Measurements from ENCODE around the gene CACNA1D.
"Not testable (repeated sequence)": the region's sequence is repeated elsewhere in the genome, so short reads cannot be mapped to it uniquely, and the experiment has no call there.

CACNA1D gene

DNA sequence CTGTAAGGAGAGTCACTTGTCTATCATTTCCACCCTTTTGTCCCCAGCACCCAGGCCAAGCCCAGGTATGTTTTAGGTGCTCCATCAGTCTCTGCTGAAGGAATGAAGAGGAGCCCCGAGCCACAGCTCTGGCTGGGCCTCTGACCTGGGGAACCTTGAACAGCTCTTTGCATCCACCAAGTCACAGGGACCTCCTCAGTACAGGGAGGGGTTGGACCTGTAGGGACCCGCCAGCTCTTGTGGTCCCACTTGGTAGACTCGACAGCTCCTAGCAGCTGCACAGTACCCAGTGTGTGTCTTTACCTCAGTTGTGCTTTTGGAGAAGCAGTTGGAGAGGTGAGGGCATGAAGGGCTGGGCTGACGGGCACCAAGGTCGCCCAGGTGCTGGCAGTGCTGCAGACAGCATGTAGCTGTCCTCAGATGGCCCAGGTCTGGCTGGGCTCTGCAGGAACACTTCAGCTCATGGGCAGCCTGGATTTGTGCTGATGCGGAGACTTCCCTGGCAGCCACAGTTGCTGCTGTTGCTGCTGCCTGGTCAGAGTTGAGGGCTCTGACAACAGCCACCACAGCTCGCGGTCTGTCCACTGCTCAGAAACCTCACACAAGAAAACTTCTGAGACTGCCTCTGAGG is 123.6 kb downstream of the CACNA1D start:
- DNase-seq, result no peak

DNA sequence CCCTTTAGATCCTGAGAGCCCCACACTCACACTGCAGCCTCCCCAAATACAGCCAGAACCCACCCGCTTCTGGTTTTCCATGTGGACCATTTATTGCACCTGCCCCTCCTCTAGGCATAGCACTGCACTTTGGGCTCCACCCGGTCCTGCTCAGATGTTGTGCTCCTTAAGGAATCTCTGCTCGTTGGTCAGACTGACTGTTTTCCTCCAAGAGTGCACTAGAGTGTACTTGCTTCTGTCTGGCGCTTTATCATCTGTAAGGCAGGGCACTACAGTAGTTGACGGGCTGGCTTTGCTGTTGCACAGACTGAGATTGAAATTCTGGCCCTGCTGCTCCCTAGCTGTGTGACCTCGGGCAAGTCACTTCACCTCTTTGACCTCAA is 124.1 kb downstream of the CACNA1D start:
- no peak for DNase-seq

DNA sequence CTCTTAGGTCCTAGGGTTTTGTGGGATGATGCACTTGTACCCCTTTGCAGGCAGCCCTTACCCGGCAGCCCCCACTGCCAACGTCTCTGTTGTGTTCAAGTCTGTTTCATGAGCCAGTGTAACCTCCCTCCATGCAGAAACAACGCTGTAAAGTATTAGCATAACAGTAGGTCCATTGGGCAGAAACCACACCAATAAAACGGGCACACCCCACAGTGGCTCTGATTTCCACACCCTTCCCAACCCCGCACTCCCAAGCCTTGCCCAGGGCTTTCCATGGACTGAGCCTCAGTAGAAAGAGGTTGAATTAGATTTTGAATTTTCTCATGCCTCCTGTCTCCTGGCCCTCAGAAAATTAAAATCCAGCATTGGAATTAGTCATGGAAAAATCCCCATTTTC is 124.5 kb downstream of the CACNA1D start:
- no peak for DNase-seq

DNA sequence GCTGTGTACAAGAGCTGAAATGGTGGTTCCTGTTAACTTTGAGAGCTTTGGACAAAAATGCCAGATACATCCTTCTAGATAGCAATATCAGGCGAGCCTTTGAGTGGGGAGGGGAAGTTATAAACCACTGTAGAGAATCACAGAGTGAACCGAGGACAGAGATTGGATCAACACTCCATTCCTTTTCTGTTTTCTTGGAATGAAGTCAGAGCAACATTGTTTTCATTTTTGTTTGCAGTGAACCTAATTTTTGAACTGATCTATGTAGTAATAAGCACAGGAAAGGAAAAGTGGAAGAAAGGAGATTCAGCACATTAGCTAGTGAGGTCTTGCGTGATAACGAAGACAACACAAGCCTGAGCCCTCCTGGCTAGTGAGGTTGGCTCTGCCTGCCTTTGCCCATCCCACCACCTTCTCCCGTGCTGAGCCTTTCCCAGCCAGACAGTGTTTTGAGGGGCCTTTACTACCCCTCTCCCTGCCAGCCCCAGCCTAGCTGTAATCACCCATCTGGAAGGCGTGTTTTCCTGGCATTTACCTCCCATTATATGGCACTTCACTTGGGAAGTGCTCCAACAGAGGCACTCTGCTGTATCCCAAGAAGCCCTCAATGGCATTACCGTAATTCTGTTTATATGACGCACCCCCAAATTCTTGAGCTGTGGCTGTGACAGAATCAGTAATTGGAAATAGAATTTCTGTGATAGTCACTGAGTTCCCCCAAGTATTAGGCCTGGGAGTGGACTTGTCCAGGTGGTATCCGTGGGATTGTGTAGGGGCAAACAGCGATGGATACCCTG is 129.8 kb downstream of the CACNA1D start:
- DNase-seq, result no peak

DNA sequence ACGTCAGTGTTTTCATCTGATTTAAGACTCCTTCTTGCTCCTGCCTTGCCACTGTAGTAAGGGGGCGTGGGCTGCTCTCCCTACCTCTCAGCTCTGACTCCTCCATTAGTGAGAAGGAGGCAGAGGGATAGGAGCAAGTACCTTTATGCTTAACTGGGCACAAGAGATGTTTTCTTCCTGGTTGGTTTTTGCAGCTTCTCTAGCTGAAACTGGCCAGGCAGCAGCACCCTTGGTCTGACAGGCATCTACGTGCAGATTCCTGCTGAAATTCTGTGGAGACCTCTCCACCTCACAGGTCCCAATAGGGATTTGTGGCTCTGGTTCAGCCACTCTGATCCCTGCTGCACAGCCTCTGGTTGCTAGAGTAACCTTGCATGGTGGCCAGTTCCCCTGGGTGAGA is 132.5 kb downstream of the CACNA1D start:
- DNase-seq, result no peak

DNA sequence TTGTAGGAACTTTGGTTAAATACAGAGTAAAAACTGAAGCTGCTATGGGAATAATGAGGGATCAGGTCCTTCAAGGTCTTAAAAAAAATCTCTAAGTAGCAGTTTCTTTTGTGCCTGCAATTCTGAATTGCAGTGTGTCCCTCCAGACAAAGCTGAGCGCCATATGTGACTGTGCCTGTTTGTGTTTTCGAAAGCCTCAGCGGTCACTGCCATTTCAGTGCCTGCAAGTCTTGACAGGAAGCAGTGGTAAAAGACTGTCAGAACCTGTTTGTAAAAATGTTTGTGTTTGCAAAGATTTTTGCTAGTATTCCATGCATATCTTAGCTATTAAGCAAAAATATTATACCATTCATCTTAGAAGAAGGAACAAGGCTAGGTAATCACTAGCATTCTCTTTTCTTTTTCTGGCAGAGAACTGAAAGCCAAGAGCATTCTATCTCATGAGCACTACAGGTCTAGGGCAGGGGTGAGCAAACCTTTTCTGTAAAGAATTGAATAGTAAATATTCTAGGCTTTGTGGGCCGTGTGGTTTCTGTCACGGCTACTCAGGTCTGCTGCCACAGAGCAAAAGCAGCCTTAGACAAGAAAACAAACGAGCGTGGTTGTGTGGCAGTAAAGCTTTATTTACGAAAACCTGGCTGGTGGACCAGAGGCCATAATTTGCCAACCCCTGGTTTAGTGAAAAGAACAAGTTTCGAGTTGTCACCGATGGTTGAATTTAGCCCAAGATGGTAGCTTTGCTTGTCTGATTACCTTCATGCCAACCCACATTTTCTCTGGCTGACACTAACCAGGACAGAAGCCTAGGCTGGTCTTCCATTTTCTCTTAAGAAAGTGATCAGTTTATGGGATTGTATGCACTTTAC is 134.4 kb downstream of the CACNA1D start:
- no peak for DNase-seq

DNA sequence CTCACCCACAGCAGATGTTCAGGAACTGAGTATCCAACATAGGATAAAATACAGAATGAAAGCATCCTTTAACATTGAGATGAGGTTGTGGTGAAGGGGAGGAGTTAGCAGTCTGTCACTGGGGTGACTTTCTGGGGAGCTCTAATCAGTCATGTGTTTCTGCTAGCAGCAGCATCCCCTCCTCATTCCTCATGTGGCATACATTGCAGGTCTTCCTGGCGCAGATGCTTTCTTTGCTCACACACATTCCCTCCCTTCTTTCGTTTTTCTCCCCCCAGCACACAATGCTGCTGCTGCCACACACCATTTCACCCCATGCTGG is 135.0 kb downstream of the CACNA1D start:
- DNase-seq, result no peak

DNA sequence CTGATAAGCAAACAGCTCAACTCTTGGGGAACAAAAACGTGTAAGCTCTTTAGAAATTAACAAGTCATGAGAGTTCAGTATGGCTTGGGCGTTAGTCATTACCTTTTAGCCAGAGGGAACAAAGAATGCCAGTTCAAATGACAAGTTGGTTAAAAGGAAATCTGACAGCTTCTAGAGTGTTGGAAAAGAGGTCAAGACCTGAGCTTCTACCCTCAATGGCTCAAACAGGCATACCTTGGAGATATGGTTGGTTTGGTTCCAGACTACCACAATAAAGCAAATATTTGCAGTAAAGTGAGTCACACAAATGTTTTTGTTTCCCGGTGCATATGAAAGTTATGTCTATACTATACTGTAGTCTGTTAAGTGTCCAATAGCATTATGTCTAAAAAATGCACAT is 136.1 kb downstream of the CACNA1D start:
- no peak for DNase-seq

DNA sequence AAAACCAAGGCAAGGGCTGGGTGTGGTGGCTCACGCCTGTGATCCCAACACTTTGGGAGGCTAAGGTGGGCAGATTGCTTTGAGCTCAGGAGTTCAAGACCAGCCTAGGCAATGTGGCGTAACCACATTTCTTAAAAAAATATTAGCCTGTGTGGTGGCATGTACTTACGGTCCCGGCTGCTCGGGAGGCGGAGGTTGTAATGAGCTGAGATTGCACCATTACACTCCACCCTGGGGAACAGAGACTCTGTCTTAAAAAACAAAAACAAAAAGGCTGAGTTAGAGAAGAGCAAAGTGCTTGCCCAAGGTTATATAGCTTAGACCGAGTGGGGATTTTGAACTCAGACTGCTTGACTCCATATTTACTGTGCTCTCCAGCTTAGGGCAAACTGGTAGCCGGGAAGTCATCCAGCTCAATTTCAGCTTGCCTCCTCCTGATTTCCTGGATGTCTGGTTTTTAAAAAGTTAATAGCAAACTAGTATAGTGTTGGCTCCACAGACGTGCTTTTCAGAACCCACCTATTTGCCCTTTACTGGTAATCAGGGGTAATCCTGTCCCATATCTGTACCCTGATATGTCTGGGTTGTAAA is 138.9 kb downstream of the CACNA1D start:
- no peak for DNase-seq

DNA sequence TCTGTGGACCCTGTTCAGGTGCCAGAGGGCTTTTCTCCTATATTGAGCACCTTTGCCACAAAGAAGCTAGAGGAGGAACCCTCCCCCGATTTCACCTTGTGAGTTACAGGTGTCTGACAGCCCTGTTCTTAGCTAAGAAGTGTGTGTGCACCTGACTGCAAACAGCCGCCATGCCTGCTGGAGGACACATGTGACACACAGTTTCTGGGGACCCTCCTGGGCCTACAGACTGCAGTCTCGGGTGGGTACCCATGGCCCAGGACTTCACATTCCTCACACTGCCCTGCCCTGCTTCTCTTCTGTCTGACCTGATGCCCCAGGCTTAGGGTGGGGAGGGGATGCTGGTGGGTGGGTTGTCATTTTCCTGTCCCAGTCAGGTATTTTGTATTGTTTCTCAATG is 140.6 kb downstream of the CACNA1D start:
- DNase-seq, result no peak

DNA sequence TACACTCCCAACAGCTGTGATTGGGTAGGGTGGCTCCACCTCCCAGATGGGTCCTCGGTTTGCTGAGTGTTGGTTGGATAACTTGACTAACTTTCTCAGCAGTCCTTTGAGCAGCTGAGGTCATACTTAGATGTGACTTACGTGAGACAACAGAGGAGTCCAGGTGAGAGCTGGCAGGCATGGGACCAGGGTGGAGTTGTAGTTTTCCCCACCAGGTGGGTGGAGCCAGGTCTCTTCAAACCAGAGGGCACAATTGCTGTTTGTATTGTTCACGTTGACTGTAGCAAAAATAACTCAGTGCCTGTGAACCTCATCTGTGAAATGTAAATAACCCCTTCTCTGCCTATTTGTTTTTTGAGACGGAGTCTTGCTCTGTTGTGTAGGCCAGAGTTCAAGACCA is 144.4 kb downstream of the CACNA1D start:
- not testable (repeated sequence) for DNase-seq

DNA sequence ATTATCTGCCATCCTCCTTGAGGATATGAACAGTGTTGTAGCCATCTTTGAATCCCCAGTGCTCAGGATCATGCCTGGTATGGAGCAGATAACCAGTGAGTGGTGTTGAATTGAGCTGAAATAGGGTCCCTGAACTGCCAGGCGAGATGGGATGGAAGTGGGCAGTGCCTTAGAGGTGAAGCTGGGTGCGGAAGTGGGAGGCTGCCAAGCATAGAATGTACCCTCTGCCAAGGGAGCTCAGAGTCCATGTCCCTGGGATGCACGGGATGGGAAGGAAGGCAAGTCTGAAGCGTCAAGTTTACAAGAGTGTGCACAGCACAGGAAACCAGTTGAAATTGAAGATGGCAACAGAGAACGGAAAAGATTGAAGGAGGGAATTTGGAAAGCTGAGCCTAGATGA is 147.0 kb downstream of the CACNA1D start:
- DNase-seq, result no peak

DNA sequence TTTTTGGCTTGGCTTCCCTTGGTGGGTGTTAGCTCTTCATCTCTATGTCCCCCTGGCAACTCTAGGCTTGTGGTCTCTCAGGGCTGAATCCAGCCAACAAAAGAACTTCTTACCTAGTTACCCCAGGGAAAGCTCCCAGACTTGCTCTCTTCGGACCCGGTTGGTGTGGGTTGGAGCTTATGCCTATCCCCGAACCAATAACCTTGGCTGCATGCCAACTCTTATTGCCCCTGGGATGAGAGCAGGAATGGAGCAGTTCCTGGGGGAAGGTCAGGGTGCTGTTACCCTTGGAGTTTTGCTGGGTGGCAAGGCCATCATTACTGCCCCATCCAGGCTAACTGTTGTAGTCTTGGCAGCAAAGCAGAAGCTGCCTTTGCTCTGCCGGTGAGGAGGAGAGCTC is 147.8 kb downstream of the CACNA1D start:
- no peak for DNase-seq

DNA sequence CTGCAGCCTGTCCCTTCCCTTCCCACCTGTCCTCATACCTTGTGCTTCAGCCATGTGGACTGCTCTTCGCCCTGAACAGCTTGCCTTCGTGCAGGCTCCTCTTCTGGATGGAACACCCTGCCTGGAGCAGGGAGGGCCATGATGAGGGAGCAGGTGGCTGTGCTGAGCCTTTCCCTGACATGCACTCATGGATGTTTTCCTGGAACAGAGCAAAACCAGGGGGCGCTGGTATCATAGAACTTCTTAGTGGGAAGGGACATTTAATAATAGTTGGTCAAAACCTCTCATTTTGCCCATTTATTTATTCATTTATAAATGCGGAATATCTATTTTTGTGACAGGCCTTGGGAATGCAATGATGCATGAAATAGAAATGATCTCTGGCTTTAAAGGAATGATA is 149.3 kb downstream of the CACNA1D start:
- DNase-seq, result no peak

DNA sequence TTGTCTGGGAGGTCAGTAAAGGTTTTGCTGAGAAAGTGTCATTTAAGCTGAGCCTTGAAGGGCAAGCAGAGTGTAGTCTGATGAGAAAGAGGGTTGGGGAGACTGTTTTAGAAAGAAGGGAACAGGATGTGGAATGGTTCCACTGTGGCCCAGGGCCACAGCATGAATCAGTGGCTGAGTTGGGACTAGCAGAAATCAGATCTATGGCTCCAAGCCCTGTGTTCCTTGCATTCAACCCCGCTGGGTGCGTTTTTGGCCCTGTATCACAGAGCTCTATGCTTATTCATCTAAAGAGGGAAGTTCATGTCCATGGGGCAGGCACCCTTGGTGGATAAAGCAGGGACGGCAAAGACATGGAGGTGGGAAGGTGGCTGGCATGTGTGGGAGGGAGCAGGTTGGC is 151.3 kb downstream of the CACNA1D start:
- DNase-seq, result no peak

DNA sequence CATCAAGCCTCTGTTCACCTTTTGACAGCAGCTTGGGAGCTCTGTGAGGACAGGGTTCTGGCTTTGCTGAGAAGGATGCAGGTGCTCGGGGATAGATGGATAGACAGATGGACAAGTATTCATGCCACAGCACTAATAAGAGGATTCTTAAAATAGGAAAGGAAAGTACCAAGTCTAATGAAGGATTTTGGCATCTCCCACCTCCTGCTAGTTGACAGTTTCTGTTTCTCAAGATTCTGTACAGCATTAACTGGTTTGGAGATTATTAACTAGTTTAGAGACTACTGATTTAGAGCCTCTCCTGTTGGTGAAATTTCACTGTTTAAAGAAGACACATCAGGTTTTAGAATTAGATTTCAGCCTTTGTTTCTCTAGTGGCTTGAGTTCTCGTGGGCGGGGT is 152.3 kb downstream of the CACNA1D start:
- no peak for DNase-seq

DNA sequence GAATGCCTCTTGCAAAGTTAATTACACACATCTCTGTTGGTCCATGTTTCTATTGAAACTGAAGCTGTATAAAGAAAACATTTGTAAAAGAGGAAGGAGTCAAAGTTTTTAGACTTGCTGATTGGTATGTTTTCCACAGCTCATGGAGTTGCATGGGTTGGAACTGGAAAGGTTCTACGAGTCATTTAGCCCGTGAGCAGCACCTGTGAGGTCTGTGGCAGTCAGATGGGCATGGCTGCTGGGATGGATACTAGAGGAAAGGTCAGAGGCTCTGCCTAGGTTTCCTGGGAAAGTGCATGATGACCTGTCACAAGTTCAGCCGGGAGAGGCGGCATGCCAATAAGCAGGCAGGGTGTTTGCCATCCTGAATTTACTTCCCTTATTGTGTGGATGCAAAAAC is 155.4 kb downstream of the CACNA1D start:
- no peak for DNase-seq

DNA sequence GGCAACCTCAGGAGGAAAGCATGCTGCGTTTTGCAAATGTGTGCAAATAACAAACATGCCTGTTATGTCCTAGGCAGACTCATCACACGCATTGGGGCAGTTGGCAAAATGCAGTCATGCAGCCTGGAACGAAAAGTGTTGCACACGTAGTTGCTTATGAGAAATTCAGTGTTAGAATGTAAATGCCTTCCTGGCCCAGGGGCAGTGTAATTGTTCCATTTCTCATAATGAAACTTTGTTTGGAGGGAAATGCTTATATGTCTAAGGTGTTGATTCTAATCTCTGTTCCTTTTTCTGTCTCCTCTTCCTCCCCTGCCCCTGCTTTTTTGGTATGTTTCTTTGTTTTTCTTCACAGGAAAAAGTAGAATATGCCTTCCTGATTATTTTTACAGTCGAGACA is 156.0 kb downstream of the CACNA1D start:
- DNase-seq, result no peak

DNA sequence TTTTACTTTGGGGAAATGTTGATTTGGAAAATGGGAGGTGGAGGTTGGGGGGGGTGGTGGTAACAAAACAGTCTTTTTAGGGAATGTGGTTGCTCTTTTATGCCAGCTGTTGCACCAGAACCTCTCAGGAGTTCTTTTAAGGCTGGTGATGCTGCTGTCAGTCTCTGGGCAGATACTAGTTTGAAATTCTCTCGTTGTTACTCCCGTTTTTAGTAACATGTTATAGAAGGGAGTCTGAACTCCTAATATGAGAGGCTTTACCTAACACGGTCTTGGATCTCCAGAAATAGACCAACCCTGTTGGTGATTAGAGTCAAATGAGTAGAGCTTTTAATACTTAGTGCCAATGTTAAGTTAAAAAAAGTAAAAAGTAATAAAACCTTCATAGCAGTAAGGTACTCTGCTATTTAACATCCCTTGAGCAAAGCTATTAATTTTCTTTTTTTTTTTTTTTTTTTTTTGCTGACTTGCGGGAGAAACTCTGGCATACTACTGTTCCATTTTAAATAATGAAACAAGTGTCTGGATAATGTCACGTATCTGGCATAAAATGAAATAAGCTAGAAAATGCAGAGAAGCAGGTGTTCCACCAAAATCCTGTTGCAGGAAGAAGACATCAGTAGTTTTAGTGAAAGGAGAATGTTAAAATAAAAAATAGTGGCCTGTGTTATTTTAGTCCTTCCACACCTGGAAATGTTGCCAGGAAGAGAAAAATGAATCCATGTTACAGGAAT is 156.7 kb downstream of the CACNA1D start:
- DNase-seq, result no peak

DNA sequence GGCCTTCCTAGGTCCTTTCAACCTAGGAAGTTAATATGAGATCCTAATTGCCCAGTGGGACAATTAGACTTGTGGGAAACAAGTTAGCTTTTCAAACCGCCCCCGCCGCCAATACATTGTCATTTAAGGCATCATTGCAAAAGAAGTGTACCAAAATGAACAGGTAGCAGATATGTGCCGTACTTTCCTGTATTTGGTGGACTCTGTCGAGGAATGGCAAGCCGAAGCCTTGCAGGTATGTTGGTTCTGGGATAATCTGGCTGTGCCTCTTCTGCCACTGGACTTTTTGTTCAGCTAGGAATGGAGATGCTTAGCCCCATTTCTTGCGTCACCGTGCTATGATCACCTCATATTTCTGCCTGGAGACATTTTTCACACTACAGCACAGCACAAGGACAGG is 157.5 kb downstream of the CACNA1D start:
- DNase-seq, result no peak

DNA sequence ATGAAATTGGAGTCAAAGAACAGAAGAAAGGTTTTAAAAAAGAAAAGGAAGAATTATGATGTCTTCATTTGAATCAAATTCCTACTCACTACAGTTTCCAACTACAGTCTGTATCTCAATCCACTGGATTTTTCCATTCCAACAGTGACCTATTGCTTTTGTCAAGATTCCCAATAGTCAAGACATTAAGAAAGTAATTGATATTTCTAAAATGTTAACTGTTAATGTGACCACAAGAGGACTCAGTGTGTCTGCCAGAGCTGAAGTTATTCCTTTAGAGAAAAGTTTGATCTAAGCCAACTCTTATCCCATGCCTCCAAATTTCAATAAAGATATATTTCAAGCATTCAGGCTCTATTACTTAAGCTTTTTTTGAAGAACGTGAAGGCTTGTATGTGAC is 163.2 kb downstream of the CACNA1D start:
- DNase-seq, result no peak

DNA sequence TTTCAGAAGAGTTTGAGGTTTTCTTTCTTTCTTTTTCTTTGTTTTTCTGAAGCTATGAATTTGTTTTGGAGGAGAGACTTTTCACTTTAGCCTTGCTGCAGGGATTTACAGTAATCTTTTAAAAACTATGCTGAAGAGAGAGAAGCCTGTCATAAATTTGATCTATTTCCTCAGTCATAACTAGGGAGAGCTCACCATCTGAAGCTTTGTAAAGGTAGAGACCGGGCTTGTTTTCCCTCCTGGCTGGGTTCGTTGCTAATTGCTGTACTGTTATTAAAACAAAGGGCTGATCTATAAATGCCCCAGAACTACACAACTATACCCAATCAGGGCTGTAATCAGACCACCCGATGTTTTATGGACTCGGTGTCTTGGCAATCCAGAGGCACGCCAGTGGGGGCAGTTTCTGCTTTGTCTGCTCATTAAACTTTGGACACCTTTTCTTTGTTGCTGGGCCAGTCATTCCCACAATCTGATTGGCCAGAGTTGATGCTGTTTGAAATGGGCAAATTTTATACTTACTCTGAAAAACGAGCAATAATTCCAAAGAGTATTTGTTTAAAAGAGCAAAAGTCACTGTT is 164.3 kb downstream of the CACNA1D start:
- no peak for DNase-seq

DNA sequence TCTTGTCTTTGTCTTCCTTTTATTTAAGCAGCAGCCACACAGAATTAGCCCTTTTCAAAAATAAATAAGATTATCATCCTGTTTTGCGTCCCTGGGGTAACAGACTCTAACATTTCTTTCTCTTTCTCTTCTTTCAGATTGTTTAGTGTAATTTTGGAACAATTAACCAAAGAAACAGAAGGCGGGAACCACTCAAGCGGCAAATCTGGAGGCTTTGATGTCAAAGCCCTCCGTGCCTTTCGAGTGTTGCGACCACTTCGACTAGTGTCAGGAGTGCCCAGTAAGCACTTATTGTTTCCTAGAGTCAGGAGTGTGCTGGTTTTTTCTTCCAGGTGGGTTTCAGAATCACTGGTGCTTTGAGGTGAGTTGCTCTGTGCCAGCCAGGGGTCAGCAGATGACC is 165.6 kb downstream of the CACNA1D start:
- DNase-seq, result no peak
